HFF-Myc (cell line): ENCODE results near the gene USP12.

Source experiments
- DNase-seq: peaks from one replicate; pipeline ENCODE4 v3.0.0-alpha.2; 2011; ENCODE audit warnings: low read depth; ENCODE audit errors: extremely low read depth
- H3K4me3 ChIP-seq: replicated peaks from 2 replicates; pipeline ENCODE4 v1.5.1; 2011; ENCODE audit warnings: low read depth, mild to moderate bottlenecking, control low read depth, low read length
- CTCF ChIP-seq: IDR thresholded peaks from 2 replicates; pipeline ENCODE4 v1.5.1; 2012; ENCODE audit warnings: mild to moderate bottlenecking, low read depth, low read length, control low read depth; ENCODE audit errors: missing control alignments

The USP12 gene

GRCh38 chr13:27174766-27175455 lies 3.3 kb upstream of the USP12 start:
- no peak overlapping the region for H3K4me3 ChIP-seq
- DNase-seq, result no peak

GRCh38 chr13:27172495-27172842 lies 858 bp upstream of the USP12 start:
- DNase-seq, result no peak
- H3K4me3 ChIP-seq, result peak overlapping the region; percentile 49
- TF ChIP-seq CTCF, result no peak

More at GRCh38 chr13:27174766-27175455, 3.3 kb upstream of the USP12 start:
- no peak for TF ChIP-seq CTCF

- DNase-seq, result no peak
- peak overlapping the region; percentile 49 for H3K4me3 ChIP-seq
- no peak for TF ChIP-seq CTCF
Measured at GRCh38 chr13:27171827-27172494, 350 bp upstream of the USP12 start.

- no peak for TF ChIP-seq CTCF
- DNase-seq, result no peak
- H3K4me3 ChIP-seq, result peak overlapping the region; percentile 60
Measured at GRCh38 chr13:27170516-27171243, 931 bp downstream of the USP12 start.

- H3K4me3 ChIP-seq, result peak overlapping the region; percentile 60
- no peak for DNase-seq
- no peak for TF ChIP-seq CTCF
Measured at GRCh38 chr13:27170221-27170515, 1.4 kb downstream of the USP12 start.

- H3K4me3 ChIP-seq, result no peak overlapping the region
- TF ChIP-seq CTCF, result no peak
- DNase-seq, result no peak
Measured at GRCh38 chr13:27168906-27169657, 2.5 kb downstream of the USP12 start.
